OCI-LY7 (cell line): ENCODE measurements around the gene DLGAP1. TPM values are rescaled to one million over a fixed set of nuclear protein-coding genes. Genes with fewer than 3 reads are reported as not detected.

Experiments used
- BruUV-seq: library from RNA; stranded (reverse); fragments of 400-500 nt; replicated peaks from 2 replicates; lab custom pipeline; 2021; lab: Mats Ljungman, UMichigan
- CTCF ChIA-PET: fragments of 300-600 bp; sonication (Branson Sonifier 250); formaldehyde crosslinking; loops from one replicate; lab custom pipeline; 2022; ENCODE audit warnings: antibody characterized with exemption; ENCODE audit not compliant: unreplicated experiment; lab: Charles Lee
- POLR2A ChIA-PET: fragments of 300-600 bp; sonication (Branson Sonifier 250); formaldehyde crosslinking; loops from one replicate; lab custom pipeline; 2022; ENCODE audit warnings: antibody characterized with exemption; lab: Charles Lee
- DNase-seq: peaks from one replicate; pipeline ENCODE4 v3.0.0-alpha.2; 2015; ENCODE audit warnings: low spot score
- H2AFZ ChIP-seq: fragments of 200-600 bp; sonication (generic), shearing (Covaris generic); 2 replicates; pipeline ENCODE4 v1.6.1; 2014; ENCODE audit warnings: mild to moderate bottlenecking, antibody characterized with exemption, low read length, moderate library complexity
- H3K27ac ChIP-seq: fragments of 200-600 bp; sonication (generic); 2 replicates; pipeline ENCODE4 v1.5.1; 2014; ENCODE audit warnings: mixed run types, low read depth, mild to moderate bottlenecking, moderate library complexity, low read length, inconsistent platforms; ENCODE audit not compliant: poor library complexity, severe bottlenecking
- H3K36me3 ChIP-seq: fragments of 200-600 bp; sonication (generic); 2 replicates; pipeline ENCODE4 v1.6.1; 2014; ENCODE audit warnings: mild to moderate bottlenecking, antibody characterized with exemption, low read length, moderate library complexity, mixed read lengths; ENCODE audit not compliant: insufficient read depth
- H3K4me1 ChIP-seq: fragments of 200-600 bp; sonication (generic); 2 replicates; pipeline ENCODE4 v1.5.1; 2014; ENCODE audit warnings: mild to moderate bottlenecking, low read length; ENCODE audit not compliant: insufficient read depth, poor library complexity, severe bottlenecking
- H3K4me2 ChIP-seq: fragments of 200-600 bp; sonication (generic); 2 replicates; pipeline ENCODE4 v1.6.1; 2014; ENCODE audit warnings: mild to moderate bottlenecking, low read length
- H3K4me3 ChIP-seq: fragments of 200-600 bp; sonication (generic); 2 replicates; pipeline ENCODE4 v1.5.1; 2014; ENCODE audit warnings: mild to moderate bottlenecking, low read depth, low read length; ENCODE audit not compliant: poor library complexity, severe bottlenecking
- H3K79me2 ChIP-seq: fragments of 200-600 bp; sonication (generic); 2 replicates; pipeline ENCODE4 v1.6.1; 2016; ENCODE audit warnings: low read depth, mild to moderate bottlenecking, low read length, moderate library complexity, mixed read lengths; ENCODE audit not compliant: insufficient read depth
- H3K9me2 ChIP-seq: fragments of 200-600 bp; sonication (generic); 2 replicates; pipeline ENCODE4 v1.6.1; 2016; ENCODE audit warnings: mild to moderate bottlenecking, low read length, mixed read lengths; ENCODE audit not compliant: insufficient read depth
- H3K9me3 ChIP-seq: fragments of 200-600 bp; sonication (generic); 2 replicates; pipeline ENCODE4 v1.6.1; 2014; ENCODE audit warnings: mild to moderate bottlenecking, mixed run types, low read length, mixed read lengths
- H4K20me1 ChIP-seq: fragments of 200-600 bp; sonication (generic); 2 replicates; pipeline ENCODE4 v1.6.1; 2014; ENCODE audit warnings: mild to moderate bottlenecking, antibody characterized with exemption, low read length, moderate library complexity, mixed read lengths; ENCODE audit not compliant: insufficient read depth
- CTCF ChIP-seq: fragments of 200-600 bp; sonication (generic); conservative IDR thresholded peaks from 2 replicates; pipeline ENCODE4 v1.5.1; 2014; ENCODE audit warnings: mild to moderate bottlenecking, antibody characterized with exemption, low read length, moderate library complexity, mixed read lengths
- EZH2phosphoT487 ChIP-seq: fragments of 200-600 bp; sonication (generic); IDR thresholded peaks from 2 replicates; pipeline ENCODE4 v1.6.1; 2018; ENCODE audit warnings: low read depth, borderline replicate concordance, mild to moderate bottlenecking, mixed run types, antibody characterized with exemption, low read length, moderate library complexity, mixed read lengths
- intact Hi-C: fragments of 100-400 bp; cut with micrococcal nuclease; formaldehyde crosslinking; loops from one replicate; pipeline ENCODE4 v1.10.0; 2022; ENCODE audit not compliant: unreplicated experiment
- total RNA-seq, 2 experiments: library from RNA; depleted of rRNA in 1 of 2; stranded (reverse); fragments of >200 nt in 1 of 2; shearing (Covaris generic) in 1 of 2; gene quantifications; 2 replicates each; pipeline ENCODE4 v1.2.3, GENCODE V29; 2014 to 2022

Gene DLGAP1
- total RNA-seq, 2 experiments from 2014 or later: 0.22 TPM; not detected in 1

- POLR2A ChIA-PET: interaction anchor here (0.6 to 1.6 kb wide), 4 partner anchors 20 to 152 kb away, joined by 3 to 4 read pairs (median 4); no protein-coding TSS in a partner anchor
Measured at GRCh38 chr18:3691705-3692104, 763.4 kb downstream of the DLGAP1 start.

GRCh38 chr18:3690764-3691066 is 764.4 kb downstream of the DLGAP1 start:
- CTCF ChIA-PET: no interaction called here
- DNase-seq: no peak
- Histone ChIP-seq H3K4me1 (peaks cover 8% of the 10 kb centered on the region), H3K27ac (no peak overlapping the region), H4K20me1 (no peaks in the 10 kb centered on the region), H3K4me3 (no peak overlapping the region), H3K9me2 (no peaks in the 10 kb centered on the region), H2AFZ (no peak overlapping the region), H3K36me3 (no peaks in the 10 kb centered on the region), H3K9me3 (no peaks in the 10 kb centered on the region), H3K79me2 (no peaks in the 10 kb centered on the region), H3K4me2 (no peak overlapping the region)
- TF ChIP-seq EZH2phosphoT487 (no peak), CTCF (no peak)
- POLR2A ChIA-PET: interaction anchor here (0.6 kb wide), 1 partner anchor 69 kb away, joined by 3 read pairs; no protein-coding TSS in a partner anchor
- intact Hi-C loops: no loop called here
- no TSS peak for BruUV-seq

More at GRCh38 chr18:3691705-3692104, 763.4 kb downstream of the DLGAP1 start:
- no peaks in the 10 kb centered on the region for H4K20me1 ChIP-seq
- DNase-seq: no peak
- no peak overlapping the region for H3K4me2 ChIP-seq
- intact Hi-C loops: no loop called here
- no TSS peak for BruUV-seq
- peak overlapping the region; percentile 43; the same call in 1 of the 2 replicates for H2AFZ ChIP-seq
- H3K9me3 ChIP-seq: no peaks in the 10 kb centered on the region
- H3K36me3 ChIP-seq: no peaks in the 10 kb centered on the region
- CTCF ChIA-PET: no interaction called here
- no peak overlapping the region for H3K4me3 ChIP-seq
- no peaks in the 10 kb centered on the region for H3K9me2 ChIP-seq
- H3K27ac ChIP-seq: no peak overlapping the region
- no peak for TF ChIP-seq EZH2phosphoT487
- TF ChIP-seq CTCF: no peak
- H3K4me1 ChIP-seq: peaks cover 8% of the 10 kb centered on the region
- no peaks in the 10 kb centered on the region for H3K79me2 ChIP-seq

GRCh38 chr18:3689986-3690763 is 764.9 kb downstream of the DLGAP1 start:
- no peak overlapping the region for H3K27ac ChIP-seq
- no TSS peak for BruUV-seq
- no peaks in the 10 kb centered on the region for H3K9me2 ChIP-seq
- H3K36me3 ChIP-seq: no peaks in the 10 kb centered on the region
- H2AFZ ChIP-seq: no peak overlapping the region
- H3K4me1 ChIP-seq: peaks cover 8% of the 10 kb centered on the region
- DNase-seq: no peak
- no peaks in the 10 kb centered on the region for H4K20me1 ChIP-seq
- ChIA-PET POLR2A (interaction anchor here (0.6 kb wide), 2 partner anchors 69 to 133 kb away, joined by 3 read pairs; no protein-coding TSS in a partner anchor), CTCF (no interaction called here)
- no peak overlapping the region for H3K4me3 ChIP-seq
- H3K9me3 ChIP-seq: no peaks in the 10 kb centered on the region
- H3K4me2 ChIP-seq: no peak overlapping the region
- TF ChIP-seq EZH2phosphoT487 (no peak), CTCF (no peak)
- intact Hi-C loops: no loop called here
- no peaks in the 10 kb centered on the region for H3K79me2 ChIP-seq
